ELR (cell line): ENCODE data around the gene BIN1.

Source experiments
- DNase-seq: peaks from one replicate; pipeline ENCODE4 v3.0.0-alpha.2; 2015; ENCODE audit warnings: low read depth

The BIN1 gene

DNA sequence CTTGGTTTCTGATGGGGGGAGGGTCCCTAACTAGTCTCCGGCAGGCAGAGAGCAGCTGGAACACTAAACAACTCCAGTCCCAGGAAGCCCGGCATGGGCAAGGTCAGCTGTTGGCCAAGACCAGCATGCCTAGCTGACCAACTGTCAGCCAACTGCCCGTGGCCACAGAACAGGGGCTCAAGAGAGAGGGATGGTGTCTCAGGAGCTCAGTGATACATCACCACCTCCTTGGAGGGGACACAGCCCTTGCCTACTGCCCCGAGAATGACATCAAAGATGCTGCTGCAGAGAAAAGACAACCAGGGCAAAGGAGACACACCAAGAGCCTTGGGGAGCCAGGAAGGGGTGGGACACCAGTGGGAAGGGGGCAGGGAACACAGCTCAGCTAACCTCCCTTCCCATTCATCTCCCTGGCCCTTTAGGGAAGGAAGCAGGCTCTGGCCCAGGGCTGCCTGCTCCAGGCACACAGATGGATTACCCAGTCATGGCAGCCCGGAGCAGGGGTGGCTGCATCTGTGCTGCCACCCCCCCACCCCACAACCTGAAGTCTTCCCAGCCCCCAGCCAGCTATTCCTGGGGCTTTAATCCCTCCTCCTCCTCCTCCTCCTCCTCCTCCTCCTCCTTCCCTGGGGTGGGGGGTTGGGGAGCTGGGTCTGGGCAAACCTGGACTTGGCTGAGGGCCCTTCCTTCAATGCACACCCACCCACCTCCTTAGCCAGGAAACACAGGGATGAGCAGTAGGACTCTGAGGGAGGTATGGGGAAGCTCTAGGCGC lies 1.9 kb downstream of the BIN1 start:
- DNase-seq: no peak

DNA sequence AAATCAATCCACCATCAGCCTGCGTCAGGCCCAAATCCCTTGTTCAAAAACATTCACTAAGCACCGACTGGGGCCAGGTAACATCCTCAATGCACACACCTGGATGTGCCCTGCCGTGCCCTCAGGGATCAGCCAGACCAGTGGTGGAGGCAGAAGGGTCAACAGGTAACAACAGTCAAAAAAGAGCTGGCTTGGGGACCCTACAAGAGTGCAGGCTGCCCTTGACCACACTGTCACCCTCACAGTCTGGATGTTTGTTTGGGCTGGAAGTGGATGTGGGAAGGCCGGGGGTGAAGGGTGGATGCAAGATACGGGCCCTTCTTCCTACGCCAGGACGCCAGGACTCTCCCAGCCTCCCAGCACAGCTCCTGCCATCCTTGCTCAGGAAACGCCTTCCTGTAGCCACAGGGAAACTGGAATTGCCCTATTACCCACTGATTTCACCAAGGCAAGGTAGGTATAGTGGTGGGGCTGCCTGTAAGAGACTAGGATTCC lies 2.7 kb downstream of the BIN1 start:
- no peak for DNase-seq

GRCh38 chr2:127103243-127104165 lies 3.5 kb downstream of the BIN1 start:
- no peak for DNase-seq

DNA sequence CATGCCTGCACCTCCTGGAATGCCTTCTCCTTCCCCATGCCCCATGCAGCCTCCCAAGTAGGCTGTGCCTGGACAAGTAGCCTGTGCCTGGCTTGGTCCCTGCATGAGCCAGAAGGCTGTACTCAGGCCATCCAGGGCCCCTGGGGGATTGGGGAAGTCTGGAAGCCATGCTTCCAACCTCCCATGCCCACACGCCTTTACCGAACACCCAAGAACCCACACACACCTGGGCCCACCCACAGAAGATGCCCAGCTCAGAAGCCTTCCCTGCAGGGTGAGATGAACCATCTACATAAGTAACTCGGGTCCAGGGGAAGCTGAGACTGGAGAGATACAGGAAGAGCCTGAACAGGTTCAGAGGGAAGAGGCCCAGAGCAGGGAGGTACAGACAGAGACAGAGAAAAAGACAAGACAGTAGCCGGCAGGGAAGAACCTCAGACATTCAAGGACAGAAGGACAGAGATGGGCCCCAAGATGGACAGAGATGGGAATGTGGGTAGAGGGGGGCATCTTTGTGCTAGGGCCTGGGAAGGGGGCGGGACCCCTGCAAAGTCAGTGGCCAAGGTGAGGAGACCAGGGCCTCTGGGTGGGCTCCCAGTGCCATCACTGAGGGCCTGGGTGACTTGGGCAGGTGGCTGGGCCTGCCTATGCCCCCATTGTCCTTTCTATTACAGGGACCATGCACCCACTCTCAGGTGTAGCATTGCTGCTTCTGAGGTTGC lies 4.3 kb downstream of the BIN1 start:
- DNase-seq: no peak

DNA sequence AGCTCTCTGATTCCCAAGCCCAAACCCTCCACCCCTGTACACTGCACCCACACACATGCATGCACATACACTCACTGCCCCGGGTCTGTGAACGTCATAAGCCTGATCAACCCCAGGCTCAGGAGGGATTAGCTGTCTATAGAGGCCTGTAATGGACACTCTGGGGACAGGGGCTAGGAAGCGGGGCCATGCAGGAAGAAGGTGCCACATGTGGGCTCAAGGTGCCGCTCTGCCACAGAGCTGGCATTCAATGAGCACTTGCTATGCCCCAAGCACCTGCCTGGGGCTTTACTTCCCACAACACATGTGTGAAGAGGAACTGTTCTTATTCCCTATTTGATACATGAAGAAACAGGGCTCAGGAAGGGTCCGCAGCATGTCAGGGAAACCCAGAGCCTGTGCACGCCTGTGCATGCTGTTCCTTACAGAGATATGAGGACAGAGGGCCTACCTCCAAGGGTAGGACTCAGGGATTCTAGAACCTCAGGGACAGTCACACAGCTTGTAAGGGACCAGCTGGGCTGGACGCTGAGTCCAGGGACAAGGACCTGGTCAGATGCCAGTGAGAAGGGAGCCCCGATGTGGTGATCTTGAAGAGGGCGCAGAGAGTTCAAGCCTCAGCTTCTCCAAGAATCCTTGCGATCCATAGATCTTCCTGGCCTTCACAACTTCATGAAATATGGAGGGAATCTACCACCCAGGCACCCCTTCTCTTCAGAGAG lies 5.0 kb downstream of the BIN1 start:
- no peak for DNase-seq

GRCh38 chr2:127101048-127101611 lies 5.8 kb downstream of the BIN1 start:
- DNase-seq: no peak

DNA sequence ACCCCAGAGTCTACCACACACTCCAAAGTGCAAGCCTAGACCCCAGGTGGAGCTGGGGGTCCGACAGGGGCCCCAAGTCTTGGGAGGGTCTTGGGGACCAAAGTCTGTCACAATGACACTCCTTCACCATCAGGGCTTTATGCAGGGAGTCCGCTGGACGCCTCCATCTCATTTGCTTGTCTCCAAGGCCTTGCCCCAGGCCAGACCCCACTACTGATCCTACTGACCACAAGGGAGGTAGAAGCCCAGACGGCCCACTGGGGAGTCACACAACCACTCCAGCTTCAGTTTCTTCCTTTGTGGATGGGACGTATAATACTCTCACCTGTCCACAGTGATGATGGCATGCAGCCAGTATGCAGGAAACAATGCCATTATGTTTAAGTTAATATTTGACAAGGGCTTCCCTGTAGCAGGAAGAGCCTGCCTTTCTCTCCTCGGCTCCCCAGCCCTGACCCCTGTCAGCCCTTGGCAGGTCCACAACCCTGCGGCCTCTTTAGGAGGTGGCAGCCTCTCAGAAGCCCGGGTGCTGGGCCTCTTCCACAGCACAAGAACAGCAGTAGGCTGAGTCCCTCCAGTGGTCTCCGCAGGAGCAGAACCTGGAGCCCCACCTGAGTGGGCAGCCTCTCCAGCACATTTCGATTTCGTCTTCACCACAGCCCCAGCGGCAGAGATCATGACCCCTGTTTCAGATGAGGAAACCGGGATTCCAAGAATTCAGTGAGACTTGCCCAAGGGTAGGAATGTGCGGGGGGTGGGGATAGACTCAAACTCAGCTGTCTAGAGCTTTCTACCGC lies 6.5 kb downstream of the BIN1 start:
- DNase-seq: no peak

DNA sequence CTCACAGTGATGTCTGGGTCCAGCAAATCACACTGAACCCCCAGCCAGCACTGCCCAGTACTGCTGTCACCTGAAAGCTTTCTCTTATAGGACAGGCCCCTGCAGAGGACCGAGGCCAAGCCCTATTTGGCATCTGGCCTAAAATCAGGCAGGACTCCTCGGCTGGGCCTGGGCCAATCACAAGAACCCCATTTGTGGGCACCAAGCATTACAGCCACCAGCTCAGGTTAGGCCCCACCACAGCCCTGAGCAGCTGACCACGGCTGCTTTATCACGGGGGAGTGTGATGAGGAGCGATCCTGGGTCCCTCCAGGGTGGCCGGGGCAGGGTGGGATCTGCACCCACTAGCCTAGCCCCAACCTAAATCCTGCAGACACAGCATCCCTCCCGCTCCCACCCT lies 8.2 kb downstream of the BIN1 start:
- DNase-seq: no peak

GRCh38 chr2:127097841-127098651 lies 8.9 kb downstream of the BIN1 start:
- DNase-seq: no peak

DNA sequence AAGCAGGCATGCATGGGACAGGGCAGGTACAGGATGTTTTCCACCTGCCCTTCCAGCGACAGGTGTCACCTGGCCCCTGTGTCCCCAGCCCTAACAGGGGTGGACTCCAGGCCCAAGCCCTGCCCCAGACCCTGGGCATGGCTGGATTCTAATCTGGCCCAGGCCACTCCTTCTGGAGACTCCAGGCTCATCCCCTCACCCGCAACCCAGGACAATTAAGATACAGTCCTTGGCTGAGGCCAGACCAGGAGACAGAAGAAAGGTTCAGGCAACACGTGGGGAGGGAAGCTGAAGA lies 9.5 kb downstream of the BIN1 start:
- no peak for DNase-seq

GRCh38 chr2:127096718-127097470 lies 10.1 kb downstream of the BIN1 start:
- no peak for DNase-seq

DNA sequence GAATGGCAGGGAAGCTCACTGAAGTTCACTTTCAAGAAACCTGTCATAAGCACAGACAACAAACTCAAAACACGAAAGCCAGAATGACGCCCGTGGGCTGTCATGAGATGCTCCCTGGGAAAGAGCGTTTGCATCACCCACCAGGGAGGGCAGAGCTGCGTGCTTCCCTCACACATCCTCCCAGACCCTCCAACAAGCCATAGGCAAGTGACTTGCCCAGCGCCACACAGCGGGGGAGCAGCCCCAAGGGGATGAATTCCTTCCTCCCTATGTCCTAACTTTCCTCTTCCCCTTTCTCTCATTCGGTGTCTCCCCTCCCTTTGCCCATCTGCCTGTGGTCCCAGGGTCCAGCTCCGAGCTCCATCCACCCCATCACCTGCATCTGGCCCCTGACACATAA lies 10.7 kb downstream of the BIN1 start:
- DNase-seq: no peak

GRCh38 chr2:127095784-127096183 lies 11.2 kb downstream of the BIN1 start:
- DNase-seq: no peak

- no peak for DNase-seq
Measured at GRCh38 chr2:127095367-127095641, 11.7 kb downstream of the BIN1 start.

- DNase-seq: no peak
Measured at GRCh38 chr2:127094509-127095366, 12.2 kb downstream of the BIN1 start.

- no peak for DNase-seq
Measured at GRCh38 chr2:127093648-127094210, 13.2 kb downstream of the BIN1 start.

- DNase-seq: peak; percentile 14
Measured at GRCh38 chr2:127092901-127093516, 13.9 kb downstream of the BIN1 start.

DNA sequence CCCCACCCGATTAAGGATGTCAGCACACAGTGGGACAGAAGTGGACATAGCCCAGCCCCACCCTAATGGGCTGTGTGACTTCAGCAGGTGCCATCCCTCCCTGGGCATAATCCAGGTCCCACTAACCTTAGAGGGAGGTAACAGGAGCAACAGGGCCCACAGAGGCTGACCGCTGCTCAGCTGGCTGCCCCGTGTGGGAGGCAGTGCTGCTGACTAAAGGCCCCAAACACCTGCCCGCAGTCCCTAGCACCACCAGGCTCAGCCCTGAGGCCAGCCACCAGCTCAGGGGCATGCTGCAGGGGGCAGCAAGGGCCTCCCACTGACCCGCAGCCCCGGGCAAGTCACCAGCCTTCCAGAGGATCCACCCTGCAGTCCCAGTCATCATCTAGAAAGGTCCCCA lies 14.6 kb downstream of the BIN1 start:
- DNase-seq: no peak
